ENCODE measurements around the gene DAGLA. TPM values are rescaled to one million over a fixed set of nuclear protein-coding genes. Genes with fewer than 3 reads are reported as not detected.

Gene DAGLA
- total and polyA plus RNA-seq, 2 of the 13 experiments (the other 11 are each of a cell fraction or from before 2014, with no cell fraction given): 2.6 to 3.9 TPM

GRCh38 chr11:61642162-61642561 lies 38.0 kb upstream of the DAGLA start (continued):
- no peak for TF ChIP-seq AKNA (CRISPR knock-in tag; IDR thresholded peaks at IDR 0.05; ENCODE audit: borderline replicate concordance)

- Histone ChIP-seq H4K20me1 (ENCODE audit: insufficient read depth, low read length) (no peaks in the 10 kb centered on the region), H3K4me2 (ENCODE audit: low read depth, low read length) (peak overlapping the region; percentile 66), H2AFZ (ENCODE audit: low read length) (peak overlapping the region; percentile 20), H3K79me2 (ENCODE audit: insufficient read depth, low read length) (no peaks in the 10 kb centered on the region), H3K9me3 (ENCODE audit: low read length) (no peaks in the 10 kb centered on the region), H3K27me3 (ENCODE audit: control insufficient read depth in 1 of 2, insufficient read depth in 2 of 2, low read length in 2 of 2) (peaks cover 0 to 15% of the 10 kb centered on the region in 2 experiments; a peak in 3 of 5 replicates), H3K9ac (ENCODE audit: insufficient read depth, low read depth, low read length) (no peak overlapping the region), H3K27ac (ENCODE audit: extremely low read length, insufficient read depth, low read length) (no peak overlapping the region), H3K36me3 (replicated peaks in 1 of 2; ENCODE audit: control insufficient read depth in 1 of 2, insufficient read depth in 2 of 2, low read length in 2 of 2) (no peaks in the 10 kb centered on the region), H3K4me3 (replicated peaks in 1 of 3; ENCODE audit: insufficient read depth in 1 of 3, low read depth in 2 of 3, low read length in 3 of 3) (peak overlapping the region in 2 of 3 experiments; percentile 4 to 20; a peak in 1 of 6 replicates), H3K4me1 (ENCODE audit: insufficient read depth, low read length) (peaks cover 8% of the 10 kb centered on the region; the same call in 1 of the 2 replicates)
- FAIRE-seq (no peak), ATAC-seq (peak; percentile 56), DNase-seq (ENCODE audit: low spot score) (no peak)
- POLR2A ChIA-PET: no interaction called here
- CTCF ChIA-PET (ENCODE audit: low intra/inter-chr PET ratio, low total read pairs): no interaction called here
- no TSS peak for BruUV-seq (replicated peaks)
- TF ChIP-seq CREM (IDR thresholded peaks at IDR 0.05): no peak
- no peak for TF ChIP-seq CREM (CRISPR knock-in tag; IDR thresholded peaks at IDR 0.05)
- TF ChIP-seq HMGXB3 (CRISPR knock-in tag; IDR thresholded peaks at IDR 0.05; ENCODE audit: borderline replicate concordance): 0 out of 2 replicates have a peak, but pooled peaks have one; percentile 35
- WGBS (ENCODE audit: low lambda C conversion rate): 19% methylated on average over 6 of the region's 9 CpGs
- in situ Hi-C loops (cut with HindIII; ENCODE audit: extremely low pct_ligation_motif_present, low pct_unique_long_range_greater_than_20kb): no loop called here
- intact Hi-C loops (cut with micrococcal nuclease; ENCODE audit: unreplicated experiment): no loop called here
Observed at GRCh38 chr11:61645179-61645868, 34.9 kb upstream of the DAGLA start.
